GM12891 (cell line): Measurements from ENCODE around the gene SRSF3.

Experiments
- PAX5 ChIP-seq: IDR thresholded peaks from 2 replicates; pipeline ENCODE4 v1.6.1; 2011; ENCODE audit warnings: low read length, moderate library complexity, mild to moderate bottlenecking; ENCODE audit not compliant: insufficient read depth, severe bottlenecking
- POLR2A ChIP-seq: IDR thresholded peaks from 2 replicates; pipeline ENCODE4 v1.6.1; 2011; ENCODE audit warnings: low read depth, low read length, control low read depth
- POLR2AphosphoS5 ChIP-seq: IDR thresholded peaks from 2 replicates; pipeline ENCODE4 v1.6.1; 2011; ENCODE audit warnings: low read depth, low read length, control low read depth
- POU2F2 ChIP-seq: IDR thresholded peaks from 2 replicates; pipeline ENCODE4 v1.6.1; 2011; ENCODE audit warnings: low read depth, mild to moderate bottlenecking, control low read depth, low read length, moderate library complexity
- TAF1 ChIP-seq: IDR thresholded peaks from 2 replicates; pipeline ENCODE4 v1.6.1; 2011; ENCODE audit warnings: low read depth, low read length, control low read depth

GRCh38 chr6:36592221-36592655, 1.9 kb upstream of the SRSF3 start:
- TF ChIP-seq POLR2A (no peak), TAF1 (no peak), POLR2AphosphoS5 (no peak), POU2F2 (no peak), PAX5 (no peak)
